GM19023 (cell line): ENCODE data around the gene FRMPD4.

Experiments used
- ATAC-seq: cut with Tn5 transposase; IDR thresholded peaks from one replicate; pipeline ENCODE4 v1.9.1; 2021; ENCODE audit warnings: mild to moderate bottlenecking, moderate library complexity; ENCODE audit not compliant: unreplicated experiment

The FRMPD4 gene

GRCh38 chrX:12360383-12360782 lies 222.1 kb downstream of the FRMPD4 start:
- no peak for ATAC-seq

- no peak for ATAC-seq
These were observed 222.8 kb downstream of the FRMPD4 start for GRCh38 chrX:12360986-12361598.

GRCh38 chrX:12363216-12363615 lies 224.9 kb downstream of the FRMPD4 start:
- ATAC-seq: no peak

- ATAC-seq: no peak
These were observed 228.2 kb downstream of the FRMPD4 start for GRCh38 chrX:12366440-12366839.

- ATAC-seq: no peak
These were observed 229.0 kb downstream of the FRMPD4 start for GRCh38 chrX:12367254-12367653.

- ATAC-seq: no peak
These were observed 232.3 kb downstream of the FRMPD4 start for GRCh38 chrX:12370497-12370986.

GRCh38 chrX:12372111-12372510 lies 233.8 kb downstream of the FRMPD4 start:
- no peak for ATAC-seq

GRCh38 chrX:12374286-12374685 lies 236.0 kb downstream of the FRMPD4 start:
- no peak for ATAC-seq

GRCh38 chrX:12378253-12378652 lies 240.0 kb downstream of the FRMPD4 start:
- ATAC-seq: no peak

- no peak for ATAC-seq
These were observed 240.4 kb downstream of the FRMPD4 start for GRCh38 chrX:12378706-12379105.

GRCh38 chrX:12379671-12380070 lies 241.4 kb downstream of the FRMPD4 start:
- ATAC-seq: no peak

GRCh38 chrX:12383196-12383595 lies 244.9 kb downstream of the FRMPD4 start:
- ATAC-seq: no peak

- no peak for ATAC-seq
These were observed 252.0 kb downstream of the FRMPD4 start for GRCh38 chrX:12390301-12390700.

- no peak for ATAC-seq
These were observed 258.3 kb downstream of the FRMPD4 start for GRCh38 chrX:12396584-12396983.

GRCh38 chrX:12400218-12400617 lies 261.9 kb downstream of the FRMPD4 start:
- ATAC-seq: no peak

- no peak for ATAC-seq
These were observed 263.0 kb downstream of the FRMPD4 start for GRCh38 chrX:12401252-12401651.

GRCh38 chrX:12403474-12404082 lies 265.3 kb downstream of the FRMPD4 start:
- ATAC-seq: no peak

GRCh38 chrX:12405306-12405705 lies 267.0 kb downstream of the FRMPD4 start:
- no peak for ATAC-seq

GRCh38 chrX:12410523-12410922 lies 272.2 kb downstream of the FRMPD4 start:
- ATAC-seq: no peak

- ATAC-seq: no peak
These were observed 273.6 kb downstream of the FRMPD4 start for GRCh38 chrX:12411831-12412230.

GRCh38 chrX:12412561-12412960 lies 274.3 kb downstream of the FRMPD4 start:
- no peak for ATAC-seq

- ATAC-seq: no peak
These were observed 281.3 kb downstream of the FRMPD4 start for GRCh38 chrX:12419591-12419990.

- no peak for ATAC-seq
These were observed 283.6 kb downstream of the FRMPD4 start for GRCh38 chrX:12421918-12422317.
